Neuronal stem cell (in vitro differentiated cells): ENCODE data around the gene CYSRT1.

Experiments
- DNase-seq: peaks from one replicate; pipeline ENCODE4 v3.0.0-alpha.2; 2013; ENCODE audit warnings: low spot score
- H2AFZ ChIP-seq: one replicate; pipeline ENCODE4 v1.6.1; 2013; ENCODE audit warnings: mild to moderate bottlenecking, low read length, inconsistent platforms
- H2AK5ac ChIP-seq: 2 replicates; pipeline ENCODE4 v1.6.1; 2013; ENCODE audit warnings: low read depth, mild to moderate bottlenecking, inconsistent platforms, low read length, moderate library complexity, mixed read lengths
- H2BK120ac ChIP-seq: 2 replicates; pipeline ENCODE4 v1.6.1; 2013; ENCODE audit warnings: low read depth, mild to moderate bottlenecking, inconsistent platforms, low read length, moderate library complexity, mixed read lengths
- H2BK12ac ChIP-seq: one replicate; pipeline ENCODE4 v1.6.1; 2013; ENCODE audit warnings: low read length, inconsistent platforms
- H2BK15ac ChIP-seq: 2 replicates; pipeline ENCODE4 v1.6.1; 2013; ENCODE audit warnings: mild to moderate bottlenecking, low read length, inconsistent platforms, mixed read lengths
- H2BK5ac ChIP-seq: one replicate; pipeline ENCODE4 v1.6.1; 2013; ENCODE audit warnings: inconsistent platforms, mild to moderate bottlenecking, low read length, moderate library complexity
- H3K14ac ChIP-seq: one replicate; pipeline ENCODE4 v1.6.1; 2013; ENCODE audit warnings: low read length, inconsistent platforms
- H3K18ac ChIP-seq: 2 replicates; pipeline ENCODE4 v1.6.1; 2013; ENCODE audit warnings: low read length, inconsistent platforms
- H3K23ac ChIP-seq: 2 replicates; pipeline ENCODE4 v1.6.1; 2013; ENCODE audit warnings: low read depth, mild to moderate bottlenecking, mixed read lengths, low read length, inconsistent platforms; ENCODE audit not compliant: poor library complexity
- H3K27ac ChIP-seq: replicated peaks from 3 replicates; pipeline ENCODE4 v1.5.1; 2013; ENCODE audit warnings: low read length, inconsistent platforms
- H3K27me3 ChIP-seq, 3 experiments: 2 replicates each; pipeline ENCODE4 v1.6.1; 2013; ENCODE audit warnings: low read length in 3 of 3, mild to moderate bottlenecking in 2 of 3, inconsistent platforms in 1 of 3, low read depth in 1 of 3, mixed read lengths in 1 of 3, moderate library complexity in 1 of 3; ENCODE audit not compliant: control insufficient read depth in 3 of 3, insufficient read depth in 3 of 3
- H3K36me3 ChIP-seq, 2 donors: replicated peaks in 1 of 2; 2 replicates each; pipeline ENCODE4 v1.6.1; 2013; ENCODE audit warnings: low read length in 2 of 2; ENCODE audit not compliant: control insufficient read depth in 2 of 2, insufficient read depth in 2 of 2
- H3K4ac ChIP-seq: 2 replicates; pipeline ENCODE4 v1.6.1; 2013; ENCODE audit warnings: inconsistent platforms, mild to moderate bottlenecking, low read length, moderate library complexity
- H3K4me1 ChIP-seq, 2 donors: 1 replicate in 1 of 2; 2 replicates in 1 of 2; pipeline ENCODE4 v1.6.1; 2013; ENCODE audit warnings: low read length in 2 of 2, low read depth in 1 of 2; ENCODE audit not compliant: control insufficient read depth in 2 of 2, insufficient read depth in 1 of 2
- H3K4me2 ChIP-seq: one replicate; pipeline ENCODE4 v1.6.1; 2013; ENCODE audit warnings: mild to moderate bottlenecking, low read length, inconsistent platforms; ENCODE audit not compliant: insufficient read depth, poor library complexity, severe bottlenecking
- H3K4me3 ChIP-seq, 2 donors: 2 replicates each; pipeline ENCODE4 v1.5.1; 2013; ENCODE audit warnings: low read length in 2 of 2, mild to moderate bottlenecking in 2 of 2, inconsistent platforms in 1 of 2, moderate library complexity in 1 of 2
- H3K79me1 ChIP-seq: one replicate; pipeline ENCODE4 v1.6.1; 2013; ENCODE audit warnings: low read depth, mild to moderate bottlenecking, inconsistent platforms, low read length, moderate library complexity
- H3K9ac ChIP-seq: one replicate; pipeline ENCODE4 v1.6.1; 2013; ENCODE audit warnings: mild to moderate bottlenecking, low read depth, low read length, inconsistent platforms; ENCODE audit not compliant: poor library complexity
- H3K9me3 ChIP-seq, 2 donors: replicated peaks in 1 of 2; 2 replicates each; pipeline versions ENCODE3 to v1.6.1; 2013; ENCODE audit warnings: low read length in 2 of 2, mild to moderate bottlenecking in 2 of 2, inconsistent platforms in 1 of 2, low read depth in 1 of 2, mixed read lengths in 1 of 2, moderate library complexity in 1 of 2; ENCODE audit not compliant: control insufficient read depth in 2 of 2, insufficient read depth in 1 of 2
- H4K8ac ChIP-seq: one replicate; pipeline ENCODE4 v1.6.1; 2013; ENCODE audit warnings: low read depth, mild to moderate bottlenecking, inconsistent platforms, low read length, moderate library complexity
- H4K91ac ChIP-seq: one replicate; pipeline ENCODE4 v1.6.1; 2013; ENCODE audit warnings: low read length, low read depth, mild to moderate bottlenecking, inconsistent platforms; ENCODE audit not compliant: poor library complexity
- WGBS, 2 donors: extraction: QIAGEN DNeasy Blood & Tissue Kit; methylation state at CpG; one replicate each; pipeline ENCODE4 v1.1.7; 2013; ENCODE audit warnings: missing lambda C conversion rate in 2 of 2, mixed read lengths in 1 of 2; ENCODE audit not compliant: insufficient read length in 2 of 2, insufficient replicate concordance in 1 of 2; ENCODE audit errors: extremely low coverage in 2 of 2; 5-methylcytosine and 5-hydroxymethylcytosine counted together

The CYSRT1 gene

DNA sequence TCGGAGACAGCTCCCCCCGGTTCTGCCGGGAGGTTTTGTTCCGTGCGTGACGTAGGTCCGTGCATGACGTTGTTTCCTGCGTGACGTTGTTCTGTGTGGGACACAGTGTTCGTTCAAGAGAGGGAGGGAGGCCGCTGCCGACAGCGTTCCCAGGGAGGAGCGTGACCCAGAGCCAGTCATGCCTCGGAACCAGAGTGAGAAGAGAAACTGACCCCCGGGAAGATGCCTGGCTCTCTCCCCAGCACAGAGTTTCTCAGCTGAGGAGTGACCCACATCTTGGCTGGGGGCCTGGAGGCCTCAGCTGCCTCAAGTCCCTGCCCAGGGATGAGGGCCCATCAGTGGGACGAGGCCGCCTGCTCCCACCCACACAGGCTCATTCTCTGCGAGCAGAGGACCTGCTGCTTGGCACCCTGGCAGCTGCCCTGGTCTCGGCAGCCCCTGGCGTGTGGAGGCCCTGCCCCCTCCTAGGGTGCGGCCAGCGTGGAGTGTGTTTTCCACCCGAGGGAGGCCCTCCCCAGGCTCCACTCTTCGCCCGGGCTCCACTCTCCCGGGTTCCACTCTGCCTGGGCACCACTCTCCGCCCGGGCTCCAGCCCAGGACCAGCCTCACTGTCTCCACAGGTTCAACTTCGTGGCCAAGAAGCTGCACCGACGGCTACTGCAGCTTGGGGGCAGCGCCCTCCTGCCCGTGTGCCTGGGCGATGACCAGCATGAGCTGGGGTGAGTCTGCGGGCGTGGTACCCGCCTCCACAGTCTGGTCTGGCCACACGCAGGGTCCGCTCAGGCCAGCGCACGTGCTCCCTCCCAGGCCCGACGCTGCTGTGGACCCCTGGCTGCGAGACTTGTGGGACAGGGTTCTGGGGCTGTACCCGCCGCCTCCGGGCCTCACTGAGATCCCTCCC lies 11.6 kb upstream of the CYSRT1 start:
- H2BK12ac ChIP-seq: no peak overlapping the region
- H3K14ac ChIP-seq: no peak overlapping the region
- H3K4me2 ChIP-seq: no peak overlapping the region
- H3K9me3 ChIP-seq: peaks cover 0 to 1% of the 10 kb centered on the region in 2 donors
- H2BK120ac ChIP-seq: no peak overlapping the region
- no peak overlapping the region for H2AFZ ChIP-seq
- no peak overlapping the region for H2BK15ac ChIP-seq
- H3K27me3 ChIP-seq: no peaks in the 10 kb centered on the region
- peak overlapping the region in 1 of 2 donors; percentile 2 for H3K4me3 ChIP-seq
- no peak overlapping the region for H2AK5ac ChIP-seq
- H3K23ac ChIP-seq: no peak overlapping the region
- peaks cover 11% of the 10 kb centered on the region for H3K79me1 ChIP-seq
- H3K9ac ChIP-seq: no peak overlapping the region
- no peak overlapping the region for H4K91ac ChIP-seq
- no peak overlapping the region for H3K4ac ChIP-seq
- peaks cover 22 to 66% of the 10 kb centered on the region in 2 donors for H3K36me3 ChIP-seq
- H2BK5ac ChIP-seq: peak overlapping the region; percentile 39
- no peak overlapping the region for H3K27ac ChIP-seq
- no peak overlapping the region for H4K8ac ChIP-seq
- no CpG with 5 or more reads among the region's 49 CpGs for WGBS, 2 donors
- DNase-seq: no peak
- H3K18ac ChIP-seq: no peak overlapping the region
- H3K4me1 ChIP-seq: peaks cover 0 to 2% of the 10 kb centered on the region in 2 donors

GRCh38 chr9:137214620-137215019 lies 10.4 kb upstream of the CYSRT1 start:
- no peak overlapping the region for H3K9ac ChIP-seq
- no peak overlapping the region for H3K4ac ChIP-seq
- no peak overlapping the region for H4K8ac ChIP-seq
- no peak overlapping the region for H3K23ac ChIP-seq
- H3K9me3 ChIP-seq: no peaks in the 10 kb centered on the region
- DNase-seq: no peak
- H2BK12ac ChIP-seq: peak overlapping the region; percentile 22
- H3K36me3 ChIP-seq: peaks cover 17 to 54% of the 10 kb centered on the region in 2 donors
- no peaks in the 10 kb centered on the region for H3K27me3 ChIP-seq
- H2BK5ac ChIP-seq: peak overlapping the region; percentile 53
- no peak overlapping the region for H2BK15ac ChIP-seq
- no peak overlapping the region for H3K27ac ChIP-seq
- peaks cover 2 to 8% of the 10 kb centered on the region in 2 donors for H3K4me1 ChIP-seq
- no peak overlapping the region for H2BK120ac ChIP-seq
- no peak overlapping the region for H4K91ac ChIP-seq
- WGBS, 2 donors: no CpG with 5 or more reads among the region's 19 CpGs
- H2AFZ ChIP-seq: no peak overlapping the region
- no peak overlapping the region for H3K4me3 ChIP-seq
- peaks cover 11% of the 10 kb centered on the region for H3K79me1 ChIP-seq
- H3K4me2 ChIP-seq: no peak overlapping the region
- H3K14ac ChIP-seq: no peak overlapping the region
- no peak overlapping the region for H3K18ac ChIP-seq
- H2AK5ac ChIP-seq: no peak overlapping the region

GRCh38 chr9:137215196-137215986 lies 9.6 kb upstream of the CYSRT1 start:
- H3K4me3 ChIP-seq: no peak overlapping the region
- no peak overlapping the region for H2BK12ac ChIP-seq
- no peaks in the 10 kb centered on the region for H3K27me3 ChIP-seq
- H2BK5ac ChIP-seq: no peak overlapping the region
- no peak overlapping the region for H2AK5ac ChIP-seq
- peaks cover 17 to 52% of the 10 kb centered on the region in 2 donors for H3K36me3 ChIP-seq
- no peak overlapping the region for H4K8ac ChIP-seq
- H3K14ac ChIP-seq: no peak overlapping the region
- H3K4ac ChIP-seq: no peak overlapping the region
- H4K91ac ChIP-seq: no peak overlapping the region
- H3K23ac ChIP-seq: no peak overlapping the region
- WGBS, 2 donors: no CpG with 5 or more reads among the region's 22 CpGs
- H3K9ac ChIP-seq: no peak overlapping the region
- H2BK120ac ChIP-seq: no peak overlapping the region
- peaks cover 17% of the 10 kb centered on the region for H3K79me1 ChIP-seq
- DNase-seq: no peak
- no peak overlapping the region for H2BK15ac ChIP-seq
- no peak overlapping the region for H3K4me2 ChIP-seq
- no peak overlapping the region for H3K18ac ChIP-seq
- no peak overlapping the region for H2AFZ ChIP-seq
- peaks cover 2 to 8% of the 10 kb centered on the region in 2 donors for H3K4me1 ChIP-seq
- H3K9me3 ChIP-seq: no peaks in the 10 kb centered on the region
- no peak overlapping the region for H3K27ac ChIP-seq
